Subcutaneous adipose tissue (tissue), 4 donors: ENCODE data around the gene CHRD. TPM values are rescaled to one million over a fixed set of nuclear protein-coding genes. Genes with fewer than 3 reads are reported as not detected.

Experiments used
- CTCF ChIP-seq: fragments of 450-650 bp; IDR thresholded peaks from one replicate; pipeline ENCODE4 v1.5.1; 2016; ENCODE audit warnings: low read depth, mild to moderate bottlenecking, control low read depth, antibody characterized with exemption, moderate library complexity
- total RNA-seq, 4 donors: library from RNA; depleted of rRNA; stranded (reverse); fragments of >200 nt; gene quantifications; one replicate each; pipeline ENCODE4 v1.1.0, GENCODE V29; 2016

CHRD gene
- total RNA-seq, 4 donors from 2014 or later: 8.0 to 11.7 (median 11.0) TPM

- no peak for TF ChIP-seq CTCF
These were observed 7.4 kb downstream of the CHRD start for GRCh38 chr3:184387174-184387714.

GRCh38 chr3:184388164-184388935 is 8.5 kb downstream of the CHRD start:
- TF ChIP-seq CTCF: no peak

GRCh38 chr3:184388936-184389230 is 9.0 kb downstream of the CHRD start:
- no peak for TF ChIP-seq CTCF

- TF ChIP-seq CTCF: no peak
These were observed 9.5 kb downstream of the CHRD start for GRCh38 chr3:184389384-184389783.

- TF ChIP-seq CTCF: no peak
These were observed 10.2 kb downstream of the CHRD start for GRCh38 chr3:184389935-184390528.

GRCh38 chr3:184391266-184391665 is 11.4 kb downstream of the CHRD start:
- TF ChIP-seq CTCF: no peak

GRCh38 chr3:184395320-184395660 is 15.4 kb downstream of the CHRD start:
- TF ChIP-seq CTCF: no peak
